NT2/D1 (cell line): ENCODE results near the gene AFF1.

Experiments
- SUZ12 ChIP-seq: IDR thresholded peaks from 2 replicates; pipeline ENCODE4 v1.6.1; 2011; ENCODE audit not compliant: insufficient read length, insufficient read depth; ENCODE audit errors: extremely low read depth
- ZNF274 ChIP-seq: IDR thresholded peaks from 2 replicates; pipeline ENCODE4 v1.6.1; 2011; ENCODE audit warnings: mild to moderate bottlenecking, low read depth, low read length

GRCh38 chr4:86940920-86941460 lies 6.2 kb downstream of the AFF1 start:
- no peak for TF ChIP-seq ZNF274
- no peak for TF ChIP-seq SUZ12
